Measurements from ENCODE around the gene SLC7A1. TPM values are rescaled to one million over a fixed set of nuclear protein-coding genes. Genes with fewer than 3 reads are reported as not detected.

SLC7A1 gene
- polyA plus RNA-seq, 3 donors, result 0.89 to 2.2 (median 0.92) TPM

DNA sequence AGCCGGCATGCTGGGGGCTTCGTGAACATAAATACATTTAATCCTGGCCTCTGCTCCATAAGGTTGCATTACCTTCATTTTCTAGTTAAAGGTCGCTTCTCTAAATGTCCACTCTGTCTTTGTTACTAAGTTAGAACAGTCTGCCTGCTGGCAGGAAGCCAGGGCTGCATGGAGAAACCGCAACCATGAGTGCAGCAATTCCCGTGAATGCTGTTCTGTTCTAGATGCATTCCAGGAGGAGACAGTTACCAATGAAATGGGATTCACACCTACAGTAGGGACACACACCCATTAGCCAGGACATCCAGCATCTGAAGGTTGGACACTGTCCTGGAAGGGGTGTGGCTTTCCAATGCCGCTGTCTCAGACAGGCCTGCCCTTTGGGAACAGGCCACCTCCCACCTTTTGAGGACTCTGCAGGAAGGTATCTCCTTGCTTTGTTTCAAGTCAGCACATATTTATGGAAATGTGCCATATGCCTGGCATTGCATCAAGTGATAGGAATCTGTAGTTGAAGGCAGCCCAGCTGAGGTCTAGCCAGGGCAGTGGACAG lies 129.7 kb downstream of the SLC7A1 start:
- no peaks in the 10 kb centered on the region for H3K9me3 ChIP-seq (replicated peaks in 1 of 2; ENCODE audit: control insufficient read depth in 1 of 2, insufficient read depth in 1 of 2, low read length in 2 of 2)
- 86% methylated on average over 6 of the region's 6 CpGs for WGBS (ENCODE audit: insufficient coverage)
- no peak overlapping the region for H2AFZ ChIP-seq (ENCODE audit: insufficient read depth, low read depth, low read length, poor library complexity, severe bottlenecking)
- TF ChIP-seq, protein P1, sequence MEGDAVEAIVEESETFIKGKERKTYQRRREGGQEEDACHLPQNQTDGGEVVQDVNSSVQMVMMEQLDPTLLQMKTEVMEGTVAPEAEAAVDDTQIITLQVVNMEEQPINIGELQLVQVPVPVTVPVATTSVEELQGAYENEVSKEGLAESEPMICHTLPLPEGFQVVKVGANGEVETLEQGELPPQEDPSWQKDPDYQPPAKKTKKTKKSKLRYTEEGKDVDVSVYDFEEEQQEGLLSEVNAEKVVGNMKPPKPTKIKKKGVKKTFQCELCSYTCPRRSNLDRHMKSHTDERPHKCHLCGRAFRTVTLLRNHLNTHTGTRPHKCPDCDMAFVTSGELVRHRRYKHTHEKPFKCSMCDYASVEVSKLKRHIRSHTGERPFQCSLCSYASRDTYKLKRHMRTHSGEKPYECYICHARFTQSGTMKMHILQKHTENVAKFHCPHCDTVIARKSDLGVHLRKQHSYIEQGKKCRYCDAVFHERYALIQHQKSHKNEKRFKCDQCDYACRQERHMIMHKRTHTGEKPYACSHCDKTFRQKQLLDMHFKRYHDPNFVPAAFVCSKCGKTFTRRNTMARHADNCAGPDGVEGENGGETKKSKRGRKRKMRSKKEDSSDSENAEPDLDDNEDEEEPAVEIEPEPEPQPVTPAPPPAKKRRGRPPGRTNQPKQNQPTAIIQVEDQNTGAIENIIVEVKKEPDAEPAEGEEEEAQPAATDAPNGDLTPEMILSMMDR (IDR thresholded peaks at IDR 0.05), result no peak
- H3K27ac Mint-ChIP-seq, result no peak overlapping the region
- H3K27me3 ChIP-seq (ENCODE audit: control insufficient read depth in 2 of 2, insufficient read depth in 2 of 2, low read length in 2 of 2), result no peaks in the 10 kb centered on the region
- no peaks in the 10 kb centered on the region for H3K36me3 Mint-ChIP-seq
- H3K79me2 ChIP-seq (ENCODE audit: insufficient read depth, low read length), result no peaks in the 10 kb centered on the region
- intact Hi-C loops (cut with micrococcal nuclease), result no loop called here
- H4K20me1 ChIP-seq (ENCODE audit: insufficient read depth, low read length), result no peaks in the 10 kb centered on the region
- H3K9me3 Mint-ChIP-seq, result peaks cover 0 to 3% (median 0%) of the 10 kb centered on the region in 7 donors
- H3K4me1 ChIP-seq (ENCODE audit: control insufficient read depth in 1 of 2, insufficient read depth in 2 of 2, low read length in 2 of 2), result peaks cover 4 to 11% of the 10 kb centered on the region in 2 donors
- no peak for DNase-seq
- no peak overlapping the region for H3K9ac ChIP-seq (ENCODE audit: insufficient read depth, low read length, poor library complexity, severe bottlenecking)
- no peak overlapping the region for H3K4me3 ChIP-seq (replicated peaks in 1 of 3; ENCODE audit: low read depth in 2 of 3, low read length in 3 of 3)
- H3K4me3 Mint-ChIP-seq, result no peak overlapping the region
- no peak overlapping the region for H3K4me2 ChIP-seq (replicated peaks; ENCODE audit: extremely low read depth, low read length, poor library complexity, severe bottlenecking)
- H3K4me1 Mint-ChIP-seq, result peaks cover 5% of the 10 kb centered on the region
- peaks cover 0 to 2% (median 0%) of the 10 kb centered on the region in 3 donors for H3K27me3 Mint-ChIP-seq (ENCODE audit: low read depth in 3 of 3)
- H3K36me3 ChIP-seq (replicated peaks in 1 of 2; ENCODE audit: control insufficient read depth in 1 of 2, insufficient read depth in 2 of 2, low read length in 2 of 2), result no peaks in the 10 kb centered on the region
- H3K27ac ChIP-seq (ENCODE audit: low read depth in 1 of 2, low read length in 2 of 2), result no peak overlapping the region

GRCh38 chr13:29464105-29464679 lies 131.3 kb downstream of the SLC7A1 start:
- no peak overlapping the region for H3K4me3 ChIP-seq (replicated peaks in 1 of 3; ENCODE audit: low read depth in 2 of 3, low read length in 3 of 3)
- H3K27me3 Mint-ChIP-seq (ENCODE audit: low read depth in 3 of 3), result peaks cover 0 to 2% (median 0%) of the 10 kb centered on the region in 3 donors
- peaks cover 4 to 11% of the 10 kb centered on the region in 2 donors for H3K4me1 ChIP-seq (ENCODE audit: control insufficient read depth in 1 of 2, insufficient read depth in 2 of 2, low read length in 2 of 2)
- no peak for DNase-seq
- intact Hi-C loops (cut with micrococcal nuclease), result no loop called here
- WGBS (ENCODE audit: insufficient coverage), result 91% methylated on average over 4 of the region's 4 CpGs
- no peak overlapping the region for H3K27ac ChIP-seq (ENCODE audit: low read depth in 1 of 2, low read length in 2 of 2)
- H3K9me3 Mint-ChIP-seq, result peaks cover 0 to 5% (median 1%) of the 10 kb centered on the region in 7 donors
- no peaks in the 10 kb centered on the region for H3K79me2 ChIP-seq (ENCODE audit: insufficient read depth, low read length)
- H3K36me3 Mint-ChIP-seq, result no peaks in the 10 kb centered on the region
- H3K36me3 ChIP-seq (replicated peaks in 1 of 2; ENCODE audit: control insufficient read depth in 1 of 2, insufficient read depth in 2 of 2, low read length in 2 of 2), result no peaks in the 10 kb centered on the region
- H3K9me3 ChIP-seq (replicated peaks in 1 of 2; ENCODE audit: control insufficient read depth in 1 of 2, insufficient read depth in 1 of 2, low read length in 2 of 2), result no peaks in the 10 kb centered on the region
- no peak overlapping the region for H3K9ac ChIP-seq (ENCODE audit: insufficient read depth, low read length, poor library complexity, severe bottlenecking)
- TF ChIP-seq, protein P1 (IDR thresholded peaks at IDR 0.05), result no peak
- H3K4me2 ChIP-seq (replicated peaks; ENCODE audit: extremely low read depth, low read length, poor library complexity, severe bottlenecking), result no peak overlapping the region
- peaks cover 5% of the 10 kb centered on the region for H3K4me1 Mint-ChIP-seq
- no peak overlapping the region for H2AFZ ChIP-seq (ENCODE audit: insufficient read depth, low read depth, low read length, poor library complexity, severe bottlenecking)
- no peaks in the 10 kb centered on the region for H4K20me1 ChIP-seq (ENCODE audit: insufficient read depth, low read length)
- no peak overlapping the region for H3K27ac Mint-ChIP-seq
- H3K4me3 Mint-ChIP-seq, result no peak overlapping the region
- no peaks in the 10 kb centered on the region for H3K27me3 ChIP-seq (ENCODE audit: control insufficient read depth in 2 of 2, insufficient read depth in 2 of 2, low read length in 2 of 2)

Measured in CD14-positive monocyte (primary cell).